ENCODE results near the gene TMEM59.

- TF ChIP-seq TAF1 (IDR thresholded peaks at IDR 0.05; ENCODE audit: low read depth) (no peak), RAD21 (IDR thresholded peaks at IDR 0.05; ENCODE audit: low read depth) (no peak), CEBPB (IDR thresholded peaks at IDR 0.05) (no peak)
These were observed 11.3 kb upstream of the TMEM59 start for GRCh38 chr1:54064299-54064698.
